B cell (primary cell): Measurements from ENCODE around the gene GDI2. TPM values are rescaled to one million over a fixed set of nuclear protein-coding genes. Genes with fewer than 3 reads are reported as not detected.

Source experiments
- ATAC-seq: fragments of 200-7000 bp; cut with Tn5 transposase; one replicate; pipeline ENCODE4 v1.10.0; 2021; ENCODE audit warnings: low read depth, mild to moderate bottlenecking, moderate number of reproducible peaks, moderate library complexity
- CTCF ChIA-PET: fragments of 350-600 bp; sonication (Branson Sonifier 250); formaldehyde crosslinking; loops from one replicate; lab custom pipeline; 2021; ENCODE audit warnings: antibody characterized with exemption, inconsistent platforms; lab: Charles Lee
- POLR2A ChIA-PET: fragments of 350-600 bp; sonication (Branson Sonifier 250); formaldehyde crosslinking; loops from one replicate; lab custom pipeline; 2021; ENCODE audit warnings: antibody characterized with exemption; lab: Charles Lee
- DNase-seq: peaks from one replicate; pipeline ENCODE4 v3.0.0; 2013
- H2AFZ ChIP-seq: 2 replicates; pipeline ENCODE4 v1.6.1; 2012; ENCODE audit warnings: mild to moderate bottlenecking, low read depth, low read length; ENCODE audit not compliant: insufficient read depth, poor library complexity, severe bottlenecking
- H3K27ac ChIP-seq, 2 donors: 1 replicate in 1 of 2; 2 replicates in 1 of 2; pipeline ENCODE4 v1.5.1; 2012 to 2013; ENCODE audit warnings: low read length in 2 of 2, mild to moderate bottlenecking in 2 of 2, moderate library complexity in 1 of 2
- H3K27me3 ChIP-seq, 4 experiments: fragments of 200-600 bp in 1 of 4; sonication (generic) in 1 of 4; replicated peaks in 1 of 4; 1 replicate in 2 of 4; 2 replicates in 2 of 4; pipeline versions ENCODE4 v1.6.1 to v1.7.0; 2013 to 2016; ENCODE audit warnings: low read length in 3 of 4, mild to moderate bottlenecking in 2 of 4, mixed read lengths in 1 of 4, moderate library complexity in 1 of 4; ENCODE audit not compliant: insufficient read depth in 4 of 4, control insufficient read depth in 3 of 4; ENCODE audit errors: control extremely low read depth in 1 of 4
- H3K36me3 ChIP-seq, 2 experiments: replicated peaks in 1 of 2; 1 replicate in 1 of 2; 2 replicates in 1 of 2; pipeline versions ENCODE4 v1.6.1 to v1.7.1; 2013; ENCODE audit warnings: low read length in 1 of 2; ENCODE audit not compliant: insufficient read depth in 2 of 2, control insufficient read depth in 1 of 2; ENCODE audit errors: control extremely low read depth in 1 of 2, extremely low read depth in 1 of 2
- H3K4me1 ChIP-seq, 2 donors: fragments of 200-600 bp in 1 of 2; sonication (generic) in 1 of 2; 1 replicate in 1 of 2; 2 replicates in 1 of 2; pipeline versions ENCODE4 v1.5.1 to v1.6.1; 2013 to 2017; ENCODE audit warnings: low read length in 2 of 2; ENCODE audit not compliant: control insufficient read depth in 2 of 2, insufficient read depth in 2 of 2
- H3K4me2 ChIP-seq: replicated peaks from 2 replicates; pipeline ENCODE3; 2012; ENCODE audit warnings: mild to moderate bottlenecking, low read depth, low read length; ENCODE audit not compliant: poor library complexity, severe bottlenecking
- H3K4me3 ChIP-seq, 5 experiments: fragments of 200-600 bp in 1 of 5; sonication (generic) in 1 of 5; 1 replicate in 3 of 5; 2 replicates in 2 of 5; pipeline versions ENCODE4 v1.5.1 to v1.7.0; 2011 to 2016; ENCODE audit warnings: low read length in 4 of 5, mild to moderate bottlenecking in 4 of 5, low read depth in 2 of 5, control low read depth in 1 of 5, moderate library complexity in 1 of 5; ENCODE audit not compliant: insufficient read depth in 1 of 5; ENCODE audit errors: control extremely low read depth in 1 of 5, extremely low read depth in 1 of 5
- H3K79me2 ChIP-seq: fragments of 200-600 bp; sonication (generic); one replicate; pipeline ENCODE4 v1.6.0; 2016; ENCODE audit warnings: low read length; ENCODE audit not compliant: control insufficient read depth, insufficient read depth
- H3K9ac ChIP-seq: fragments of 200-600 bp; sonication (generic); 2 replicates; pipeline ENCODE4 v1.6.1; 2017; ENCODE audit warnings: mild to moderate bottlenecking, low read length, moderate library complexity
- H3K9me3 ChIP-seq, 3 donors: one replicate each; pipeline versions ENCODE4 v1.6.1 to v1.7.1; 2013; ENCODE audit warnings: low read length in 2 of 3; ENCODE audit not compliant: control insufficient read depth in 2 of 3, insufficient read depth in 1 of 3; ENCODE audit errors: control extremely low read depth in 1 of 3
- H4K20me1 ChIP-seq: 2 replicates; pipeline ENCODE4 v1.6.0; 2012; ENCODE audit warnings: mild to moderate bottlenecking, low read length; ENCODE audit not compliant: insufficient read depth, control insufficient read depth, poor library complexity, severe bottlenecking
- H3K27ac Mint-ChIP-seq: one replicate; pipeline ENCODE4 v1.8.0; 2021; ENCODE audit warnings: mixed read lengths
- H3K27me3 Mint-ChIP-seq: one replicate; pipeline ENCODE4 v1.8.0; 2021; ENCODE audit warnings: mixed read lengths
- H3K4me1 Mint-ChIP-seq: one replicate; pipeline ENCODE4 v1.8.0; 2021; ENCODE audit warnings: mixed read lengths
- H3K4me3 Mint-ChIP-seq: one replicate; pipeline ENCODE4 v1.8.0; 2021; ENCODE audit warnings: mixed read lengths
- H3K9me3 Mint-ChIP-seq: one replicate; pipeline ENCODE4 v1.8.0; 2022; ENCODE audit warnings: mixed read lengths; ENCODE audit not compliant: insufficient read depth
- CTCF ChIP-seq: fragments of 200-600 bp; IDR thresholded peaks from one replicate; pipeline ENCODE4 v1.8.0; 2022; ENCODE audit warnings: antibody characterized with exemption, mild to moderate bottlenecking
- EZH2 ChIP-seq: IDR thresholded peaks from 2 replicates; pipeline ENCODE4 v1.6.1; 2012; ENCODE audit warnings: borderline replicate concordance, low read depth, mild to moderate bottlenecking, moderate library complexity, low read length; ENCODE audit not compliant: insufficient read depth, poor library complexity, severe bottlenecking
- WGBS: methylation state at CpG from one replicate; pipeline ENCODE4 v1.1.5; 2013; ENCODE audit warnings: missing lambda C conversion rate; ENCODE audit not compliant: insufficient coverage; 5-methylcytosine and 5-hydroxymethylcytosine counted together
- intact Hi-C: fragments of 100-400 bp; cut with micrococcal nuclease; formaldehyde crosslinking; loops from one replicate; pipeline ENCODE4 v1.10.0; 2022
- polyA plus RNA-seq: library from polyadenylated mRNA; depleted of rRNA; stranded (reverse); fragments of >200 nt; gene quantifications from 2 replicates; pipeline ENCODE4 v1.2.3, GENCODE V29; 2012
- total RNA-seq, 2 donors: library from RNA; stranded (reverse); fragments of 120-200 nt in 1 of 2; gene quantifications; 1 replicate in 1 of 2; 2 replicates in 1 of 2; pipeline versions ENCODE4 v1.2.3 to v1.2.4, GENCODE V29; 2013 to 2022

The GDI2 gene
- total and polyA plus RNA-seq, 2 donors (not counting 1 experiment from before 2014, with no cell fraction given), result 91.1 to 187 TPM

DNA sequence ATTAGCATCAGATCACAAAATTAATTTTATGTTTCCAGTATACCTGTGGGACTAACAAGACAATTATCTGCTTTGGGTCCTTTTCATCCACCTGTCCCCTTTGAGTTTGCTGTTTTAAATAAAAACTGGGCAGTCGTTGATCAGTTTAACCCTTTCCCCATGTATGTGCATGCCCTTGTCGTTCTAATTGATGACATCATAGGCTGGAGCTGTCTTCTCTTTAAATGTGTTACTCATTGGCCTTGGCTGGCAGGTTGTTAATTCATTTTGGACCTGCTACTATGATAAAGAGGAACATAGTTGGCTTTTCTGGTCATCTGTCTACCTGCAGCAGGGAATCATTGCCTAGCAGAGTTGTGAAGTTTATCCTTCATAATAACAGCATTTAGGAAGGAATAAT lies 74.8 kb downstream of the GDI2 start:
- H3K79me2 ChIP-seq, result peaks cover 8% of the 10 kb centered on the region
- intact Hi-C loops, result no loop called here

GRCh38 chr10:5737352-5737751 lies 75.9 kb downstream of the GDI2 start:
- intact Hi-C loops, result no loop called here
- no peak for DNase-seq
- no peak overlapping the region for H3K9ac ChIP-seq
- H3K9me3 ChIP-seq, result no peaks in the 10 kb centered on the region
- TF ChIP-seq EZH2 (no peak), CTCF (peak; percentile 14)
- H3K27me3 ChIP-seq, result no peaks in the 10 kb centered on the region
- no peak overlapping the region for H3K4me2 ChIP-seq
- H3K27ac ChIP-seq, result no peak overlapping the region
- peaks cover 13% of the 10 kb centered on the region for H3K4me1 Mint-ChIP-seq
- peaks cover 0 to 6% of the 10 kb centered on the region in 2 donors for H3K4me1 ChIP-seq
- peaks cover 8% of the 10 kb centered on the region for H3K79me2 ChIP-seq
- no peaks in the 10 kb centered on the region for H3K9me3 Mint-ChIP-seq
- POLR2A ChIA-PET, result no interaction called here
- H2AFZ ChIP-seq, result no peak overlapping the region
- no peak overlapping the region for H3K4me3 ChIP-seq
- no peak for ATAC-seq
- H4K20me1 ChIP-seq, result no peaks in the 10 kb centered on the region
- no peaks in the 10 kb centered on the region for H3K27me3 Mint-ChIP-seq
- CTCF ChIA-PET, result interaction anchor here (0.6 to 0.7 kb wide), 2 partner anchors 44 to 101 kb away, joined by 3 to 4 read pairs; no protein-coding TSS in a partner anchor
- peaks cover 12 to 48% of the 10 kb centered on the region in 2 experiments for H3K36me3 ChIP-seq
- 86% methylated on average over 4 of the region's 5 CpGs for WGBS
- peak overlapping the region; percentile 34 for H3K27ac Mint-ChIP-seq
- no peak overlapping the region for H3K4me3 Mint-ChIP-seq

More for the DNA sequence above, 74.8 kb downstream of the GDI2 start:
- no CpG with 5 or more reads among the region's 2 CpGs for WGBS
- Histone ChIP-seq H3K4me3 (no peak overlapping the region), H3K9me3 (no peaks in the 10 kb centered on the region), H4K20me1 (no peaks in the 10 kb centered on the region), H3K27me3 (no peaks in the 10 kb centered on the region), H3K9ac (no peak overlapping the region), H3K4me1 (peaks cover 0 to 6% of the 10 kb centered on the region in 2 donors), H3K36me3 (peaks cover 10 to 49% of the 10 kb centered on the region in 2 experiments), H3K27ac (no peak overlapping the region), H2AFZ (no peak overlapping the region), H3K4me2 (no peak overlapping the region)
- no peak overlapping the region for H3K4me3 Mint-ChIP-seq
- H3K9me3 Mint-ChIP-seq, result no peaks in the 10 kb centered on the region
- H3K27ac Mint-ChIP-seq, result no peak overlapping the region
- ATAC-seq (no peak), DNase-seq (no peak)
- TF ChIP-seq EZH2 (no peak), CTCF (no peak)
- ChIA-PET POLR2A (no interaction called here), CTCF (no interaction called here)
- H3K27me3 Mint-ChIP-seq, result no peaks in the 10 kb centered on the region
- peaks cover 13% of the 10 kb centered on the region for H3K4me1 Mint-ChIP-seq
